DOHH2 (cell line): Measurements from ENCODE around the gene TMEM266.

Source experiments
- EZH2phosphoT487 ChIP-seq: fragments of 200-600 bp; sonication (generic); IDR thresholded peaks from 2 replicates; pipeline ENCODE4 v1.6.1; 2017; ENCODE audit warnings: borderline replicate concordance, mild to moderate bottlenecking, antibody characterized with exemption, low read length, moderate library complexity, mixed read lengths
- TF ChIP-seq, protein P1 (sequence below): fragments of 200-600 bp; sonication (generic); IDR thresholded peaks from one replicate; pipeline ENCODE4 v1.5.1; 2014; ENCODE audit warnings: antibody characterized with exemption, mild to moderate bottlenecking, low read depth, low read length; ENCODE audit not compliant: poor library complexity, severe bottlenecking

DNA sequence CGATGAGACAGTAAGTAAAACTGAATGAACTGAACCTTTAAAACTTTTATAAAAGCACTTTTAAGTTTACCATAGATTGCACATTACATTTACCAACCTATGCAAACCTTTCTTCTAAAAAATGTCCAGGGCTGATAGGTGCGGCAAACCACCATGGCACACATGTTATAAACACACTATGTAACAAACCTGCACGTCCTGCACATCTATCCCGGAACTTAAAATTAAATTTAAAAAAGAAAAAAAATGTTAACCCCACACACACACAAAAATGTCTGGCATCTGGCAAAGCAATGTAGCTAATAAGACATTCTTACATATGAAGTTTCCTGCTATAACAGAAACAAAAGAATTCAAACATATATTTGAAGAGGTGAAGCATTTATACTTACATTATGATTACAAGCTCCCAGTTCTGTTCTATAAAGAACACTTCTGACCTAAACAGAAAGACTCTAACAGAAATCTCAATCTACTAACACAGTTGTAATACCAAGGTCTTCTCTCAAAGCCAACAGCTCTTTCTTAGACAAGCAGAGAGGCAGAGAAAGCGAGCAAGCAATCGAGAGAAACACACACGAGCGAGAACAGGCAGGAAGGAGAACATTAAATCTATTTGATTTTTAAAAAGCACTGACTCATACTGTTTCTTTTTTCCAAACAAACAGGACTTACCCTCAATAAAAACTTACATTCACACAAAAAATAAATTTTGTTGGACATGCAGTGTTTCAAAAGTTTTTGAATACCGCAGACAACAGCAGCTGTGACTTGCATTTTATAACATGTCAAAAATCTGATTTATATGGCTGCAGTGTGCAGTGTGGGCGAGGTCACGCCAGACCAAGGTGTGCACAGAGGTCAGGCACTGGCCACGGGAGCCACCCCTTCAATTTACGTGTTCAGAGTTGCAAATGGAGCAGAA, 47.9 kb upstream of the TMEM266 start, which contains the start of gene NRG4:
- TF ChIP-seq, protein P1, sequence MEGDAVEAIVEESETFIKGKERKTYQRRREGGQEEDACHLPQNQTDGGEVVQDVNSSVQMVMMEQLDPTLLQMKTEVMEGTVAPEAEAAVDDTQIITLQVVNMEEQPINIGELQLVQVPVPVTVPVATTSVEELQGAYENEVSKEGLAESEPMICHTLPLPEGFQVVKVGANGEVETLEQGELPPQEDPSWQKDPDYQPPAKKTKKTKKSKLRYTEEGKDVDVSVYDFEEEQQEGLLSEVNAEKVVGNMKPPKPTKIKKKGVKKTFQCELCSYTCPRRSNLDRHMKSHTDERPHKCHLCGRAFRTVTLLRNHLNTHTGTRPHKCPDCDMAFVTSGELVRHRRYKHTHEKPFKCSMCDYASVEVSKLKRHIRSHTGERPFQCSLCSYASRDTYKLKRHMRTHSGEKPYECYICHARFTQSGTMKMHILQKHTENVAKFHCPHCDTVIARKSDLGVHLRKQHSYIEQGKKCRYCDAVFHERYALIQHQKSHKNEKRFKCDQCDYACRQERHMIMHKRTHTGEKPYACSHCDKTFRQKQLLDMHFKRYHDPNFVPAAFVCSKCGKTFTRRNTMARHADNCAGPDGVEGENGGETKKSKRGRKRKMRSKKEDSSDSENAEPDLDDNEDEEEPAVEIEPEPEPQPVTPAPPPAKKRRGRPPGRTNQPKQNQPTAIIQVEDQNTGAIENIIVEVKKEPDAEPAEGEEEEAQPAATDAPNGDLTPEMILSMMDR: no peak
- no peak for TF ChIP-seq EZH2phosphoT487
